ENCODE measurements around the gene SPON1. TPM values are rescaled to one million over a fixed set of nuclear protein-coding genes. Genes with fewer than 3 reads are reported as not detected.

Gene SPON1
- total and polyA plus RNA-seq, 8 donors: 9.3 to 122 (median 26.9) TPM

DNA sequence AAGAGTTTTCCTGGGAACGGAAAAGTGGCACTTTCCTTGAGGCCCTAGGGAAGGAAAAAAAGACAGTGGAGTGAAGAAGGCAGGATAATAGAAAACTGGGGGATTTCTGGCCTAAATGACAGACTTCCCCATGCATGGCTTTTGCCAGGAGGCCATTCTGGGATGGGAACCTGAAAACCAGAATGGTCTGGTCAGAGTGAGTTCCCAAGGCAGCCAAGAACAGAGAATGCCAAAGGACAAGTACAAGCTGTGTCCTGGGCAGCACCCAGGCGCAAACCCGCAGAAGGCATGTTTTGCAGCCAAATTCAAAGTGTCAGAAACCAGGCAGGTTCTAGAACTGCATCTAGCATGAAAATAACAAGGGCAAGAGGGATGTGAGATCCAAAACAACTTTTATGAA lies 162.4 kb downstream of the SPON1 start:
- no peak overlapping the region for H3K4me3 ChIP-seq
- H3K27me3 ChIP-seq: no peaks in the 10 kb centered on the region
- H3K27ac ChIP-seq: no peak overlapping the region
- intact Hi-C loops (cut with DNase I; ENCODE audit: low total_unique reads): no loop called here
- DNase-seq: no peak
- H3K36me3 ChIP-seq: peaks cover 0 to 6% (median 0%) of the 10 kb centered on the region in 4 donors
- 76 to 89% (median 84%) methylated on average over 3 of the region's 3 CpGs for WGBS, 5 donors
- H3K4me1 ChIP-seq: peaks cover 0 to 11% (median 4%) of the 10 kb centered on the region in 4 donors
- H3K9me3 ChIP-seq: peaks cover 0 to 6% (median 0%) of the 10 kb centered on the region in 4 donors
- TF ChIP-seq, protein P1, sequence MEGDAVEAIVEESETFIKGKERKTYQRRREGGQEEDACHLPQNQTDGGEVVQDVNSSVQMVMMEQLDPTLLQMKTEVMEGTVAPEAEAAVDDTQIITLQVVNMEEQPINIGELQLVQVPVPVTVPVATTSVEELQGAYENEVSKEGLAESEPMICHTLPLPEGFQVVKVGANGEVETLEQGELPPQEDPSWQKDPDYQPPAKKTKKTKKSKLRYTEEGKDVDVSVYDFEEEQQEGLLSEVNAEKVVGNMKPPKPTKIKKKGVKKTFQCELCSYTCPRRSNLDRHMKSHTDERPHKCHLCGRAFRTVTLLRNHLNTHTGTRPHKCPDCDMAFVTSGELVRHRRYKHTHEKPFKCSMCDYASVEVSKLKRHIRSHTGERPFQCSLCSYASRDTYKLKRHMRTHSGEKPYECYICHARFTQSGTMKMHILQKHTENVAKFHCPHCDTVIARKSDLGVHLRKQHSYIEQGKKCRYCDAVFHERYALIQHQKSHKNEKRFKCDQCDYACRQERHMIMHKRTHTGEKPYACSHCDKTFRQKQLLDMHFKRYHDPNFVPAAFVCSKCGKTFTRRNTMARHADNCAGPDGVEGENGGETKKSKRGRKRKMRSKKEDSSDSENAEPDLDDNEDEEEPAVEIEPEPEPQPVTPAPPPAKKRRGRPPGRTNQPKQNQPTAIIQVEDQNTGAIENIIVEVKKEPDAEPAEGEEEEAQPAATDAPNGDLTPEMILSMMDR (IDR thresholded peaks at IDR 0.05): no peak
- TF ChIP-seq EP300 (IDR thresholded peaks at IDR 0.05): no peak

DNA sequence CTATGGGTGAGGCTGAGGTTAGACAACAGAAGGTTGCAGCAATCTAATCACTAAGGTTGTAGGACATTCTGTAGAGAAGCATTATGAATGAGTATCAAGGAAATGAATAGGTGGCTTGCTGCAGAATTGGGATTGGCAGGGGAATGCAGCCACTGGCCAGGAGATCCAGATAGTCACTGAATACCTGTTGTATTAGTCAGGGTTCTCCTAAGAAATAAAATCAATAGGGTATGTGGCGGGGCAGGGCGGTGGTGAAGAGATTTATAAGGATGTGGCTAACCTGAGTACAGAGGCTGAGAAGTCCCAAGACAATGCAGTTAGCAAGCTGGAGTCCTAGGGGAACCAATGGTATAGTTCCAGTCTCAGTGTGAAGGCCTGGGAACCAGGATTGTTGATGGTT lies 163.0 kb downstream of the SPON1 start:
- Histone ChIP-seq H3K4me3 (no peak overlapping the region), H3K27me3 (no peaks in the 10 kb centered on the region), H3K9me3 (peaks cover 0 to 6% (median 0%) of the 10 kb centered on the region in 4 donors), H3K27ac (no peak overlapping the region), H3K4me1 (peaks cover 0 to 11% (median 4%) of the 10 kb centered on the region in 4 donors), H3K36me3 (peaks cover 0 to 6% (median 0%) of the 10 kb centered on the region in 4 donors)
- TF ChIP-seq POLR2AphosphoS5 (IDR thresholded peaks at IDR 0.05) (no peak), EP300 (IDR thresholded peaks at IDR 0.05) (no peak), POLR2A (IDR thresholded peaks at IDR 0.05) (no peak)
- TF ChIP-seq, protein P1 (IDR thresholded peaks at IDR 0.05): no peak
- intact Hi-C loops (cut with DNase I; ENCODE audit: low total_unique reads): no loop called here
- no peak for DNase-seq
- WGBS, 5 donors: 72 to 93% (median 84%) methylated on average over 2 of the region's 2 CpGs

DNA sequence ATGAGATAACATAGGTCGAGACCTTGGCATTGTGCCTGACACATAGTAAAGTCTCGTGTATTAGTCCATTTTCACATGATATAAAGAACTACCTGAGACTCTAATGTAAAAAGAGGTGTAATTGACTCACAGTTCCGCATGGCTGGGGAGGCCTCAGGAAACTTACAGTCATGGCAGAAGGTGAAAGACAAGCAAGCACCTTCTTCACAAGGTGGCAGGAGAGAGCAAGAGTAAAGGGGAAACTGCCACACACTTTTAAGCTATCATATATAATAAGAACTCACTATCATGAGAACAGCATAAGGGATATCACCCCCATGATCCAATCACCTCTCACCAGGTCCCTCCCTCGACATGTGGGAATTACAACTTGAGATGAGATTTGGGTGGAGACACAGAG lies 165.2 kb downstream of the SPON1 start:
- DNase-seq: no peak
- Histone ChIP-seq H3K4me3 (no peak overlapping the region), H3K4me1 (peaks cover 0 to 18% (median 4%) of the 10 kb centered on the region in 4 donors), H3K9me3 (peaks cover 0 to 6% (median 0%) of the 10 kb centered on the region in 4 donors), H3K27ac (no peak overlapping the region), H3K27me3 (no peaks in the 10 kb centered on the region), H3K36me3 (peaks cover 0 to 6% (median 0%) of the 10 kb centered on the region in 4 donors)
- intact Hi-C loops (cut with DNase I; ENCODE audit: low total_unique reads): no loop called here
- WGBS, 5 donors: 75 to 84% (median 80%) methylated on average over 4 of the region's 4 CpGs
- TF ChIP-seq EP300 (IDR thresholded peaks at IDR 0.05): no peak
- TF ChIP-seq, protein P1 (IDR thresholded peaks at IDR 0.05): no peak
- no peak for TF ChIP-seq POLR2A (IDR thresholded peaks at IDR 0.05)
- no peak for TF ChIP-seq POLR2AphosphoS5 (IDR thresholded peaks at IDR 0.05)

DNA sequence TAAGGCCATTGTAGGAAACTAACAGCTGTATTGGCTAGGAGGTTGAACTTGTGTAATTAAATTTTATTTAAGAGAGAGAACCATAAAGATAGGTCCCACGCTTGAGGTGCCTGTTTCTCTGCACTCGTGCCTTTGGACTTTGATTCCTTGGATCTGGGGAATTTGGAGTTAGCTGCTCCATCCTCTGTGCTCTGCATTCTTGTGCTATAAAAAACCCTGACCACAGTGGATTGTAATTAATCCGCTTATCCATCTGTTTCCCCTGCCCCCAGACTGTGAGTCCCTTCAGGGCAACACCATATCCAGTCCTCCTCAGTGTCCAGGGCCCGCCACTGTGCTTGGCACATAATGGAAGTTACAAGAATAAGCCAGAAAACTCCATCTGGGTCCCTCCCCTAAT lies 169.8 kb downstream of the SPON1 start:
- Histone ChIP-seq H3K4me3 (no peak overlapping the region), H3K36me3 (peaks cover 0 to 6% (median 0%) of the 10 kb centered on the region in 4 donors), H3K4me1 (peaks cover 0 to 12% (median 0%) of the 10 kb centered on the region in 4 donors), H3K27me3 (no peaks in the 10 kb centered on the region), H3K27ac (no peak overlapping the region), H3K9me3 (peaks cover 0 to 6% (median 0%) of the 10 kb centered on the region in 4 donors)
- intact Hi-C loops (cut with DNase I; ENCODE audit: low total_unique reads): no loop called here
- TF ChIP-seq, protein P1 (IDR thresholded peaks at IDR 0.05): no peak
- TF ChIP-seq POLR2AphosphoS5 (IDR thresholded peaks at IDR 0.05): no peak
- WGBS, 5 donors: 52 to 72% (median 58%) methylated on average over 4 of the region's 4 CpGs
- no peak for DNase-seq
